Uterus (tissue), 4 donors: ENCODE measurements around the gene PYROXD2. TPM values are rescaled to one million over a fixed set of nuclear protein-coding genes. Genes with fewer than 3 reads are reported as not detected.

ENCODE experiments used
- DNase-seq, 2 donors: peaks; one replicate each; pipeline ENCODE4 v3.0.0-alpha.2; 2019 to 2020
- H3K27ac ChIP-seq, 2 donors: fragments of 200-600 bp; sonication (generic); 1 replicate in 1 of 2; 2 replicates in 1 of 2; pipeline ENCODE4 v1.5.1; 2016 to 2018
- H3K27me3 ChIP-seq, 2 donors: fragments of 200-600 bp; sonication (generic); one replicate each; pipeline ENCODE4 v1.5.1; 2018 to 2019; ENCODE audit warnings: control low read depth in 1 of 2
- H3K36me3 ChIP-seq, 2 donors: fragments of 200-600 bp; sonication (generic); one replicate each; pipeline ENCODE4 v1.5.1; 2019; ENCODE audit warnings: control low read depth in 1 of 2
- H3K4me1 ChIP-seq, 2 donors: fragments of 200-600 bp; sonication (generic); one replicate each; pipeline ENCODE4 v1.5.1; 2018 to 2019; ENCODE audit warnings: control low read depth in 1 of 2
- H3K4me3 ChIP-seq, 2 donors: fragments of 200-600 bp; sonication (generic); 1 replicate in 1 of 2; 2 replicates in 1 of 2; pipeline ENCODE4 v1.5.1; 2018 to 2019; ENCODE audit warnings: mild to moderate bottlenecking in 1 of 2
- H3K9me3 ChIP-seq, 2 donors: fragments of 200-600 bp; sonication (generic); one replicate each; pipeline ENCODE4 v1.5.1; 2019; ENCODE audit warnings: control low read depth in 1 of 2
- CTCF ChIP-seq, 4 experiments: fragments of 200-600 bp in 2 of 4; fragments of 450-650 bp in 2 of 4; sonication (generic) in 2 of 4; IDR thresholded peaks; one replicate each; pipeline ENCODE4 v1.5.1; 2016 to 2019; ENCODE audit warnings: antibody characterized with exemption in 4 of 4, mild to moderate bottlenecking in 2 of 4, moderate library complexity in 1 of 4
- POLR2A ChIP-seq, 2 donors: fragments of 450-650 bp; IDR thresholded peaks; one replicate each; pipeline ENCODE4 v1.6.1; 2016; ENCODE audit warnings: antibody characterized with exemption in 2 of 2, mild to moderate bottlenecking in 1 of 2, moderate library complexity in 1 of 2
- intact Hi-C: fragments of 100-400 bp; cut with DNase I; formaldehyde crosslinking; loops from one replicate; pipeline ENCODE4 v1.15.1; 2023; ENCODE audit warnings: low total_unique reads
- total RNA-seq, 4 donors: library from RNA; depleted of rRNA in 3 of 4; stranded (reverse); fragments of >200 nt in 3 of 4; gene quantifications; one replicate each; pipeline versions ENCODE4 v1.1.0 to v1.2.4, GENCODE V29; 2014 to 2023
- donor health status: DM: yes; HTN: yes; CAD: no.

Gene PYROXD2
- total RNA-seq, 4 donors from 2014 or later: 3.6 to 12.5 (median 7.5) TPM

- Histone ChIP-seq H3K4me1 (no peaks in the 10 kb centered on the region), H3K36me3 (no peaks in the 10 kb centered on the region), H3K27me3 (no peaks in the 10 kb centered on the region), H3K4me3 (no peak overlapping the region), H3K27ac (no peak overlapping the region), H3K9me3 (no peaks in the 10 kb centered on the region)
- TF ChIP-seq CTCF (IDR thresholded peaks at IDR 0.05) (no peak), POLR2A (IDR thresholded peaks at IDR 0.05) (no peak)
- no peak for DNase-seq
- intact Hi-C loops: no loop called here
These were observed 15.4 kb upstream of the PYROXD2 start for GRCh38 chr10:98430427-98430826.

GRCh38 chr10:98429320-98430072 is 14.5 kb upstream of the PYROXD2 start:
- no peaks in the 10 kb centered on the region for H3K9me3 ChIP-seq
- no peaks in the 10 kb centered on the region for H3K27me3 ChIP-seq
- no peak for TF ChIP-seq POLR2A (IDR thresholded peaks at IDR 0.05)
- TF ChIP-seq CTCF (IDR thresholded peaks at IDR 0.05): no peak
- H3K4me1 ChIP-seq: no peaks in the 10 kb centered on the region
- intact Hi-C loops: no loop called here
- no peak overlapping the region for H3K27ac ChIP-seq
- no peaks in the 10 kb centered on the region for H3K36me3 ChIP-seq
- DNase-seq: no peak
- H3K4me3 ChIP-seq: no peak overlapping the region

DNA sequence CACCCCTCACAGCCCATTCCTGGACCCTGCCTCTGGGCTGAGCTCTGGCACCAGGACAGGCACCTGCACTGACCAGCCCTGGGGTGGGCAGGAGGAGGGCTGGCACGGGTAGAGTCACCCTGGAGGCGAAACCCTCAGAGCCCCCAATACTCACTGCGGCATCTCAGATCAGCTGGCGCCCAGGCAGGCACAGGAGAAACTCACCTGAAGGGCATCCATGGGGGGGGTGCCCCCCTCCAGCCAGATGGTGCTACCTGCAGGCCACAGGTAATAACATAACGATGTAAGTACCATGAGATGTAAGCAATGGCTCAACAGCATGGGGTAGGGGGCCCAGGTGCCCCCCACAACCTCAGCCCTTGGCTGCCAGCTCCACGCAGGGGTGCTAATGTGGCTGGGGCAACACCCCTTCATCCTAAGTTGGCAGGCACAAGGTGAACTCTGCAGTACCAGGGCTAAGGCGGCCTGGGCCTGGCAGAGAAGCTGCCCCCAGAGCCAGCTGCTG is 12.1 kb upstream of the PYROXD2 start:
- TF ChIP-seq POLR2A (IDR thresholded peaks at IDR 0.05): no peak
- no peak for TF ChIP-seq CTCF (IDR thresholded peaks at IDR 0.05)
- no peaks in the 10 kb centered on the region for H3K9me3 ChIP-seq
- DNase-seq: no peak
- no peaks in the 10 kb centered on the region for H3K36me3 ChIP-seq
- no peak overlapping the region for H3K4me3 ChIP-seq
- H3K4me1 ChIP-seq: no peaks in the 10 kb centered on the region
- no peaks in the 10 kb centered on the region for H3K27me3 ChIP-seq
- intact Hi-C loops: no loop called here
- no peak overlapping the region for H3K27ac ChIP-seq

GRCh38 chr10:98425511-98426352 is 10.8 kb upstream of the PYROXD2 start:
- Histone ChIP-seq H3K27ac (no peak overlapping the region), H3K4me3 (no peak overlapping the region), H3K9me3 (no peaks in the 10 kb centered on the region), H3K27me3 (no peaks in the 10 kb centered on the region), H3K4me1 (no peaks in the 10 kb centered on the region), H3K36me3 (no peaks in the 10 kb centered on the region)
- TF ChIP-seq CTCF (IDR thresholded peaks at IDR 0.05) (peak in 3 of 4 experiments; percentile 10 to 39 (median 18)), POLR2A (IDR thresholded peaks at IDR 0.05) (no peak)
- no peak for DNase-seq
- intact Hi-C loops: no loop called here
